MCF 10A (cell line): Measurements from ENCODE around the gene PIGR. TPM values are rescaled to one million over a fixed set of nuclear protein-coding genes. Genes with fewer than 3 reads are reported as not detected.

Experiments used
- BruUV-seq: library from RNA; stranded (reverse); fragments of 400-500 nt; replicated peaks from 2 replicates; lab custom pipeline; 2021; lab: Mats Ljungman, UMichigan
- CTCF ChIA-PET: fragments of 300-600 bp; sonication (Branson Sonifier 250); formaldehyde crosslinking; extraction: SDS; loops from one replicate; lab custom pipeline; 2021; ENCODE audit warnings: antibody characterized with exemption, inconsistent platforms; lab: Yijun Ruan, JAX
- POLR2A ChIA-PET: fragments of 300-600, 350-650 bp; sonication (Branson Sonifier 250); formaldehyde crosslinking; extraction: SDS; loops from one replicate; lab custom pipeline; 2020; ENCODE audit warnings: antibody characterized with exemption, inconsistent platforms; lab: Yijun Ruan, JAX
- DNase-seq: peaks from one replicate; pipeline ENCODE4 v3.0.0-alpha.2; 2018; ENCODE audit not compliant: unreplicated experiment
- H3K27ac Mint-ChIP-seq: one replicate; pipeline ENCODE4 v1.8.0; 2022; ENCODE audit warnings: mild to moderate bottlenecking, low read depth, mixed read lengths; ENCODE audit not compliant: unreplicated experiment
- H3K27me3 Mint-ChIP-seq: one replicate; pipeline ENCODE4 v1.8.0; 2022; ENCODE audit warnings: mixed read lengths; ENCODE audit not compliant: insufficient read depth, unreplicated experiment
- H3K36me3 Mint-ChIP-seq: one replicate; pipeline ENCODE4 v1.8.0; 2022; ENCODE audit warnings: mild to moderate bottlenecking, moderate library complexity, mixed read lengths; ENCODE audit not compliant: insufficient read depth, unreplicated experiment
- H3K4me1 Mint-ChIP-seq: one replicate; pipeline ENCODE4 v1.8.0; 2022; ENCODE audit warnings: mixed read lengths; ENCODE audit not compliant: insufficient read depth, unreplicated experiment
- H3K4me3 Mint-ChIP-seq: one replicate; pipeline ENCODE4 v1.8.0; 2022; ENCODE audit warnings: mild to moderate bottlenecking, moderate library complexity, mixed read lengths; ENCODE audit not compliant: unreplicated experiment
- H3K9me3 Mint-ChIP-seq: one replicate; pipeline ENCODE4 v1.8.0; 2022; ENCODE audit warnings: mixed read lengths; ENCODE audit not compliant: unreplicated experiment
- intact Hi-C: fragments of 100-400 bp; cut with micrococcal nuclease; formaldehyde crosslinking; loops from 2 replicates; pipeline ENCODE4 v1.14.1; 2022
- total RNA-seq: library from RNA; stranded (reverse); gene quantifications from 2 replicates; pipeline ENCODE4 v1.2.3, GENCODE V29; 2022
- TF ChIP-seq, protein P1 (sequence below): fragments of 200-600 bp; IDR thresholded peaks from one replicate; pipeline ENCODE4 v1.8.0; 2022; ENCODE audit warnings: antibody characterized with exemption, mild to moderate bottlenecking; ENCODE audit not compliant: unreplicated experiment

The PIGR gene
- total RNA-seq, 1 experiment from 2014 or later, result not detected

- Mint-ChIP-seq H3K9me3 (no peaks in the 10 kb centered on the region), H3K4me3 (no peak overlapping the region), H3K36me3 (peaks cover 2% of the 10 kb centered on the region), H3K27ac (no peak overlapping the region), H3K4me1 (peaks cover 43% of the 10 kb centered on the region), H3K27me3 (no peaks in the 10 kb centered on the region)
- ChIA-PET CTCF (interaction anchor here (0.6 to 5.6 kb wide), 5 partner anchors 18 to 168 kb away, joined by 3 to 40 read pairs (median 3); partner anchors contain the start of gene IL20), POLR2A (interaction anchor here (0.6 to 8.1 kb wide), 4 partner anchors 8 to 29 kb away, joined by 3 to 271 read pairs (median 4); partner anchors contain the start of gene IL24)
- DNase-seq, result peak; percentile 53
- no TSS peak for BruUV-seq
- intact Hi-C loops, result no loop called here
- TF ChIP-seq, protein P1, sequence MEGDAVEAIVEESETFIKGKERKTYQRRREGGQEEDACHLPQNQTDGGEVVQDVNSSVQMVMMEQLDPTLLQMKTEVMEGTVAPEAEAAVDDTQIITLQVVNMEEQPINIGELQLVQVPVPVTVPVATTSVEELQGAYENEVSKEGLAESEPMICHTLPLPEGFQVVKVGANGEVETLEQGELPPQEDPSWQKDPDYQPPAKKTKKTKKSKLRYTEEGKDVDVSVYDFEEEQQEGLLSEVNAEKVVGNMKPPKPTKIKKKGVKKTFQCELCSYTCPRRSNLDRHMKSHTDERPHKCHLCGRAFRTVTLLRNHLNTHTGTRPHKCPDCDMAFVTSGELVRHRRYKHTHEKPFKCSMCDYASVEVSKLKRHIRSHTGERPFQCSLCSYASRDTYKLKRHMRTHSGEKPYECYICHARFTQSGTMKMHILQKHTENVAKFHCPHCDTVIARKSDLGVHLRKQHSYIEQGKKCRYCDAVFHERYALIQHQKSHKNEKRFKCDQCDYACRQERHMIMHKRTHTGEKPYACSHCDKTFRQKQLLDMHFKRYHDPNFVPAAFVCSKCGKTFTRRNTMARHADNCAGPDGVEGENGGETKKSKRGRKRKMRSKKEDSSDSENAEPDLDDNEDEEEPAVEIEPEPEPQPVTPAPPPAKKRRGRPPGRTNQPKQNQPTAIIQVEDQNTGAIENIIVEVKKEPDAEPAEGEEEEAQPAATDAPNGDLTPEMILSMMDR, result no peak
Observed at GRCh38 chr1:206903687-206904086, 42.6 kb downstream of the PIGR start.

- CTCF ChIA-PET, result interaction anchor here (1.2 to 5.6 kb wide), 4 partner anchors 9 to 167 kb away, joined by 3 to 40 read pairs (median 6); partner anchors contain the start of gene IL20
Observed at GRCh38 chr1:206902702-206903101, 43.6 kb downstream of the PIGR start.

GRCh38 chr1:206901944-206902343 lies 44.3 kb downstream of the PIGR start:
- no peak for DNase-seq
- Mint-ChIP-seq H3K27me3 (no peaks in the 10 kb centered on the region), H3K4me3 (no peak overlapping the region), H3K4me1 (peaks cover 44% of the 10 kb centered on the region), H3K9me3 (no peaks in the 10 kb centered on the region), H3K36me3 (peaks cover 9% of the 10 kb centered on the region), H3K27ac (no peak overlapping the region)
- CTCF ChIA-PET, result interaction anchor here (1.0 to 2.7 kb wide), 4 partner anchors 9 to 92 kb away, joined by 4 to 16 read pairs (median 6); partner anchors contain the start of gene IL20
- BruUV-seq, result no TSS peak
- TF ChIP-seq, protein P1, result no peak
- POLR2A ChIA-PET, result interaction anchor here (1.6 kb wide), 1 partner anchor 12 kb away, joined by 6 read pairs; no protein-coding TSS in a partner anchor
- intact Hi-C loops, result no loop called here

More at GRCh38 chr1:206902702-206903101, 43.6 kb downstream of the PIGR start:
- intact Hi-C loops, result no loop called here
- TF ChIP-seq, protein P1, result no peak
- Mint-ChIP-seq H3K27me3 (no peaks in the 10 kb centered on the region), H3K4me3 (no peak overlapping the region), H3K27ac (no peak overlapping the region), H3K9me3 (no peaks in the 10 kb centered on the region), H3K36me3 (peaks cover 9% of the 10 kb centered on the region), H3K4me1 (peaks cover 44% of the 10 kb centered on the region)
- no TSS peak for BruUV-seq
- no peak for DNase-seq
- POLR2A ChIA-PET, result interaction anchor here (0.8 to 8.1 kb wide), 2 partner anchors 7 to 117 kb away, joined by 3 to 271 read pairs; partner anchors contain the start of gene IL24

- no peak overlapping the region for H3K4me3 Mint-ChIP-seq
- ChIA-PET POLR2A (interaction anchor here (0.5 to 12.1 kb wide), 6 partner anchors 6 to 21 kb away, joined by 3 to 271 read pairs (median 6); no protein-coding TSS in a partner anchor), CTCF (interaction anchor here (0.6 to 3.4 kb wide), 12 partner anchors 8 to 1571 kb away, joined by 3 to 29 read pairs (median 4); partner anchors contain the start of gene IL20)
- H3K27ac Mint-ChIP-seq, result no peak overlapping the region
- intact Hi-C loops, result no loop called here
- no TSS peak for BruUV-seq
- DNase-seq, result no peak
- H3K36me3 Mint-ChIP-seq, result peaks cover 9% of the 10 kb centered on the region
- no peaks in the 10 kb centered on the region for H3K27me3 Mint-ChIP-seq
- H3K4me1 Mint-ChIP-seq, result peaks cover 50% of the 10 kb centered on the region
- TF ChIP-seq, protein P1, result no peak
- no peaks in the 10 kb centered on the region for H3K9me3 Mint-ChIP-seq
Observed at GRCh38 chr1:206900149-206900548, 46.1 kb downstream of the PIGR start.
